Chondrocyte (in vitro differentiated cells): Measurements from ENCODE around the gene BCL6. TPM values are rescaled to one million over a fixed set of nuclear protein-coding genes. Genes with fewer than 3 reads are reported as not detected.

Experiments used
- DNase-seq: peaks from one replicate; pipeline ENCODE4 v3.0.0; 2021; ENCODE audit warnings: mixed read lengths, low spot score
- H3K27ac Mint-ChIP-seq: one replicate; pipeline ENCODE4 v1.8.0; 2021; ENCODE audit warnings: mild to moderate bottlenecking, moderate library complexity, mixed read lengths; ENCODE audit not compliant: unreplicated experiment
- H3K27me3 Mint-ChIP-seq: 2 replicates; pipeline ENCODE4 v1.8.0; 2021; ENCODE audit warnings: low read depth, mixed read lengths
- H3K36me3 Mint-ChIP-seq: 2 replicates; pipeline ENCODE4 v1.8.0; 2021; ENCODE audit warnings: low read depth, mixed read lengths
- H3K4me1 Mint-ChIP-seq: 2 replicates; pipeline ENCODE4 v1.8.0; 2021; ENCODE audit warnings: low read depth, mild to moderate bottlenecking, mixed read lengths
- H3K4me3 Mint-ChIP-seq: one replicate; pipeline ENCODE4 v1.8.0; 2021; ENCODE audit warnings: mild to moderate bottlenecking, moderate library complexity, mixed read lengths; ENCODE audit not compliant: unreplicated experiment
- H3K9me3 Mint-ChIP-seq: 2 replicates; pipeline ENCODE4 v1.8.0; 2021; ENCODE audit warnings: low read depth, mixed read lengths
- total RNA-seq: library from RNA; stranded (reverse); gene quantifications from 3 replicates; pipeline ENCODE4 v1.2.1, GENCODE V29; 2021
- TF ChIP-seq, protein P1 (sequence below): fragments of 200-600 bp; sonication (generic); IDR thresholded peaks from 2 replicates; pipeline ENCODE4 v1.5.0; 2021; ENCODE audit warnings: antibody characterized with exemption, mild to moderate bottlenecking, moderate library complexity

Gene BCL6
- total RNA-seq, 1 donor from 2014 or later: 46.7 TPM

DNA sequence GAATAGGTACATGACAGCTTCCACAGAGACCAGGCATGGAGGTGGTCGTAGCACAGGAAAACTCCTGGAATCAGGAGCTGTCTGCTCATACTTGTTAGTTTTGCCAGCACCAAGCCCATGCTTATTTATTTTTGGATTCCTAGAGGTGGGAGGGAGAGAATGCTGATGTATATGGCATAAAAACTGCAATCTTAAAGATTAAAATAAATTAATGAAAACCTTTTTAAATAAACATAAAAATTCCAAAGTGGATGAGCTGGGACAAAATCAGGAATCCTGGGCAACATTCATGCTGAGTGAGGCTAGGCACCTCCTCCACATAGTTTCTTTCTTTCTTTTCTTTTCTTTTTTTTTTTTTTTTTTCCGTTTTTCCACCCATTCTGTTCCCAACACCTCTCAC, 14.3 kb upstream of the BCL6 start:
- TF ChIP-seq, protein P1, sequence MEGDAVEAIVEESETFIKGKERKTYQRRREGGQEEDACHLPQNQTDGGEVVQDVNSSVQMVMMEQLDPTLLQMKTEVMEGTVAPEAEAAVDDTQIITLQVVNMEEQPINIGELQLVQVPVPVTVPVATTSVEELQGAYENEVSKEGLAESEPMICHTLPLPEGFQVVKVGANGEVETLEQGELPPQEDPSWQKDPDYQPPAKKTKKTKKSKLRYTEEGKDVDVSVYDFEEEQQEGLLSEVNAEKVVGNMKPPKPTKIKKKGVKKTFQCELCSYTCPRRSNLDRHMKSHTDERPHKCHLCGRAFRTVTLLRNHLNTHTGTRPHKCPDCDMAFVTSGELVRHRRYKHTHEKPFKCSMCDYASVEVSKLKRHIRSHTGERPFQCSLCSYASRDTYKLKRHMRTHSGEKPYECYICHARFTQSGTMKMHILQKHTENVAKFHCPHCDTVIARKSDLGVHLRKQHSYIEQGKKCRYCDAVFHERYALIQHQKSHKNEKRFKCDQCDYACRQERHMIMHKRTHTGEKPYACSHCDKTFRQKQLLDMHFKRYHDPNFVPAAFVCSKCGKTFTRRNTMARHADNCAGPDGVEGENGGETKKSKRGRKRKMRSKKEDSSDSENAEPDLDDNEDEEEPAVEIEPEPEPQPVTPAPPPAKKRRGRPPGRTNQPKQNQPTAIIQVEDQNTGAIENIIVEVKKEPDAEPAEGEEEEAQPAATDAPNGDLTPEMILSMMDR: no peak
- no peak for DNase-seq
- peaks cover 9% of the 10 kb centered on the region for H3K4me1 Mint-ChIP-seq
- no peak overlapping the region for H3K27ac Mint-ChIP-seq
- H3K4me3 Mint-ChIP-seq: no peak overlapping the region
- H3K36me3 Mint-ChIP-seq: no peaks in the 10 kb centered on the region
- no peaks in the 10 kb centered on the region for H3K27me3 Mint-ChIP-seq
- H3K9me3 Mint-ChIP-seq: no peaks in the 10 kb centered on the region

DNA sequence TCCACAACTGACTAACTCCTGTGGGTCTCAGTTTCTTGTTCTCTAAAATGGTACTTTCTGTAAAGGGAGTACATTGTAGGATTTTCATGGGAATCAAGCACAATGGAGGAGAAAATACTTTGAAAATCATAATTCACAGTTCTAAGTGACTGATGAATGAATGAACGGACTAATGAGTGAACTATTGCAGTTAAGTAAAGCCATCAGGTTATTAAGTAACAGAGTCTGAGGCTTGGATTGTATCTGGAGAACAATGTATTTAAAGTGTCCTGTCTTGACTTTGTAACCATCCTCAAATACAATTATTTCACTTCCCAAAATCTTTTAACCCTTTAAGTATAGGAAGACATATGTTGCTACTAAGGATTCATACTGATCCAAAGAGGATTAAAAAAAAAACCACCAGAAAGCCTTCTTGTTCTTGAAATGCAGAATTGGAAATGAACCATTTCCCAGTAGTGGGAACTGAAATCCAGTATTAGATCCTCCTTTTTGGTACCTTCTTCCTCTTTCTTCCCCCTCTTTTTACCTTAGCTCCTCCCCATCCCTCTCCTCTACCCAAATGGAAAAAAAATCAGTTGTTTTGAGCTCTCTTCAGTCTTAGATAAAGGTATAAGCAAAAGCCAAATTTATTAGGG, 13.2 kb upstream of the BCL6 start:
- Mint-ChIP-seq H3K36me3 (no peaks in the 10 kb centered on the region), H3K27ac (no peak overlapping the region), H3K27me3 (no peaks in the 10 kb centered on the region), H3K9me3 (no peaks in the 10 kb centered on the region), H3K4me3 (no peak overlapping the region), H3K4me1 (peaks cover 9% of the 10 kb centered on the region)
- no peak for DNase-seq
- TF ChIP-seq, protein P1: no peak

DNA sequence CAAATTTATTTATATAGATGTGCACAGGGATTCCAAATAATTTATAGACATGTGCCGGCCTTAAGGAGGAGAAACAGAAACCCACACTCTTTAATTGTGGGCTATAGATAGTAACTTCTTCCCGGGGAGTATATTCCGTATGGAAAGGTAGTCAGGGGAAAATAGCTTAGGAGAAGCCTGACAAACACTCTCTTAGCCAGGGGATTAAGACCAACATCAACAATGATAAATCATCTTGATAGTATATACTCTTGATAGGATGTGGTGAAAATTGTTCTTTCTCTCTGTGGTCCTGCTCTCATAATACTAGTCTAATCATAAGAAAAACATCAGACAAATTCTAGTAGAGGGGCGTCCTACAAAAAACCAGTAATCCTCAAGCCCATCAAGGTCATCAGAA, 8.2 kb upstream of the BCL6 start:
- Mint-ChIP-seq H3K36me3 (no peaks in the 10 kb centered on the region), H3K4me1 (peaks cover 19% of the 10 kb centered on the region), H3K4me3 (no peak overlapping the region), H3K9me3 (no peaks in the 10 kb centered on the region), H3K27ac (no peak overlapping the region), H3K27me3 (no peaks in the 10 kb centered on the region)
- no peak for DNase-seq
- TF ChIP-seq, protein P1: no peak

DNA sequence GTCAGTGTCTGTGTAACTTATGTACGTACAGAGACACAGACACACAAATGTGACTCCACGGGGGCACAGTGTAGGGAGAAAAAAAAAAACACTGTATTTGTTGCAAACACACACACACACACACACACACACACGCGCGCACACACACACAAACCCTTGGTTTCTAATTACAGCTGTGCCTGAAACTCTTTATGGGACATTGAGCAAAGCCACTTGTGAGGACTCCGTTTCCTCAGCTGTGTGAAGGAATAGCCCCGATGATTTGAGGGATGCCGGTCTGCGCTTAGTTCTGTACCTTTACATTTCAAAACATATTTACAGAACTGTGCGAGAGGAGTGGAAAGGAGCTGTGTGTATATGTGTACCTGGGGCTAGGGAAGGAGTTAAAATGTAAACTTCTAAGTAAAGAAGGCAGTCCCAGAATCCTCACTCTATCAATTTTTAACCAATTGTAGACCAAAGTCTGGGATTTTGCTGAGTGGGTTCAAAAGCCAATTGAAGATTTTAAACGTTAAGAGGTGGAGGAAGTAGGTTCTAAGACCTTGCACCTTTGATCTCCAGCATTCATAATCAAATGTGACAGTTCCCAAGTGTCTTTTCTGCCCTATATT, 5.3 kb upstream of the BCL6 start:
- no peaks in the 10 kb centered on the region for H3K36me3 Mint-ChIP-seq
- no peak for DNase-seq
- TF ChIP-seq, protein P1: no peak
- H3K9me3 Mint-ChIP-seq: no peaks in the 10 kb centered on the region
- no peaks in the 10 kb centered on the region for H3K27me3 Mint-ChIP-seq
- H3K27ac Mint-ChIP-seq: peak overlapping the region; percentile 19
- H3K4me3 Mint-ChIP-seq: peak overlapping the region; percentile 61
- peaks cover 48% of the 10 kb centered on the region for H3K4me1 Mint-ChIP-seq

DNA sequence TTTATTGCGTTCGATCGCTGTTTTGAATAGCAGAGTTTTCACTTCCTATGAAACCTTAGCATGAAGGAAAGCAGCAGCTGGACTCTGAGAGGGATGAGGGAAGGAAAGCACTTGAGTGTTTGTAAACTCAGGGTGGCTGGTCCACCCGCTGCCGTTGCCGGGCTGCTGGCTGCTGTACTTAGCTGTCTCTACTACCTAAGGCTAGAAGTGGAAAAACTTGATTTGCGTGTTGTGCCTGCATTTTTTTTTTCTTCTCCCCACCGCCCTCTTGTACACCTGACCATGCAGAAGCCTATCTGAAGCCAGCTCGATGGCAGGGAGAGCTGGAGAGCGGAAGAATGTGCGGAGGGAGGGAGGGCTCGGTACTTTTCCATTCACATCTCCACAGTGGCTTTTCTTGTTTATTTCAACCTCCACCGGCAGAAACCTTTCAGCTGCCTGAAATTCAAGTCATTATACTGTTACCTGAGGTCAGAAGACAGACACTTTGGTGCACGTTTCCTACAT, 4.8 kb upstream of the BCL6 start:
- H3K4me1 Mint-ChIP-seq: peaks cover 48% of the 10 kb centered on the region
- peak overlapping the region; percentile 19 for H3K27ac Mint-ChIP-seq
- TF ChIP-seq, protein P1: no peak
- no peaks in the 10 kb centered on the region for H3K9me3 Mint-ChIP-seq
- no peak for DNase-seq
- H3K27me3 Mint-ChIP-seq: no peaks in the 10 kb centered on the region
- H3K4me3 Mint-ChIP-seq: peak overlapping the region; percentile 61
- H3K36me3 Mint-ChIP-seq: no peaks in the 10 kb centered on the region
